Measurements from ENCODE around the gene PTPN3. TPM values are rescaled to one million over a fixed set of nuclear protein-coding genes. Genes with fewer than 3 reads are reported as not detected.

Gene PTPN3
- total and polyA plus RNA-seq, 9 of the 15 experiments (the other 6 are each of a cell fraction or from before 2014, with no cell fraction given) = 0.02 TPM; not detected in 8

DNA sequence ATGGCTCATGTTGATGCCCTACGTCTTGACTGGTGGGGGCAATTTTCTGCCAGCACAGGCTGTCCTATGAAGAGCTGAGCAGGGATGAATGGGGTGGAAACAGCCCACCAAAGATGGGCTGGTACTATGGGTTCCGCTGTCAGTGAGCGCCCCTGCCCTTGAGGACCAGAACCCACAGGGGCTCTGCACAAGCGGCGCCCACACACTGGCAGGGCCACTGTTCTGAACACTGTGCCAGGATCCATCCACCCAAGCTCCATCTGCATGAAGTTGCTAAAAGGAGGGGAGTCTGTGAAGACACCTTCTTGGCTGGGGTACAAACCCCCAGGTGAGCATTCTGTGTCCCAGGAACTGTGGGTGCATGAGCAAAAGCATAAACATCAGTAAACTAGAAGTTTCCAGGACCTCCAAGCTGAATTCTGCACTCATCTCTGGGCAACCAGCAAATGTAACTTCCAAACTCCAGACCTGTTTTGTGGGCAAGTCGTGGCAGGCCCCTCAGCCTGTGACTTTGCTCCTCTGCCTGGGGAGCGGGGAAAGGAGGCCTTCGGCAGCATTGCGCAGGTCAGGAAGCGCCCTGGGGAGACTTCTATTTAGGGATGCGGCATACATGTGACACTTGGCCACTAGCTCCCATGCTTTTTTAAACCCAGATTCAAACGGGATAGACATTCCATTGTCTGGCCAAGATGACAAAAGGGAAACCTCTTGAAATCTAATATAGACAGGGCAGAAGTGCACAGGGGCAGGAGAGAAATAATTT lies 48.9 kb downstream of the PTPN3 start:
- Histone ChIP-seq H3K4me3 (no peak overlapping the region), H3K9ac (ENCODE audit: insufficient read depth in 1 of 2, low read depth in 2 of 2, low read length in 2 of 2) (no peak overlapping the region), H3K27me3 (ENCODE audit: control insufficient read depth in 2 of 2, insufficient read depth in 2 of 2, low read length in 2 of 2) (peaks cover 10 to 35% of the 10 kb centered on the region in 2 experiments; a peak in 4 of 5 replicates), H3K27ac (ENCODE audit: extremely low read depth, low read depth, low read length) (no peak overlapping the region), H3K4me1 (replicated peaks in 1 of 2; ENCODE audit: control insufficient read depth in 2 of 2, insufficient read depth in 2 of 2, low read length in 2 of 2) (no peaks in the 10 kb centered on the region), H3K9me1 (ENCODE audit: control insufficient read depth, insufficient read depth, low read length) (no peaks in the 10 kb centered on the region), H2AFZ (ENCODE audit: low read depth, low read length) (no peak overlapping the region), H3K4me2 (ENCODE audit: insufficient read depth, low read length) (no peak overlapping the region), H4K20me1 (replicated peaks; ENCODE audit: control insufficient read depth, insufficient read depth, low read length) (no peaks in the 10 kb centered on the region), H3K9me3 (replicated peaks; ENCODE audit: control insufficient read depth, insufficient read depth, low read depth, low read length) (no peaks in the 10 kb centered on the region), H3K79me2 (ENCODE audit: control insufficient read depth, insufficient read depth, low read length) (no peaks in the 10 kb centered on the region), H3K36me3 (ENCODE audit: control insufficient read depth, insufficient read depth, low read length) (no peaks in the 10 kb centered on the region)
- in situ Hi-C loops (cut with MboI) (no loop called here), intact Hi-C loops (cut with micrococcal nuclease) (no loop called here)
- FAIRE-seq (no peak), DNase-seq (ENCODE audit: extremely low read depth in 1 of 4, low spot score in 3 of 4) (no peak), ATAC-seq (no peak)
- no TSS peak for BruUV-seq (replicated peaks)
- CTCF ChIA-PET (ENCODE audit: low intra/inter-chr PET ratio) = interaction anchor here (0.5 kb wide), 1 partner anchor 8 kb away, joined by 3 read pairs; no protein-coding TSS in a partner anchor
- TF ChIP-seq, protein P1, sequence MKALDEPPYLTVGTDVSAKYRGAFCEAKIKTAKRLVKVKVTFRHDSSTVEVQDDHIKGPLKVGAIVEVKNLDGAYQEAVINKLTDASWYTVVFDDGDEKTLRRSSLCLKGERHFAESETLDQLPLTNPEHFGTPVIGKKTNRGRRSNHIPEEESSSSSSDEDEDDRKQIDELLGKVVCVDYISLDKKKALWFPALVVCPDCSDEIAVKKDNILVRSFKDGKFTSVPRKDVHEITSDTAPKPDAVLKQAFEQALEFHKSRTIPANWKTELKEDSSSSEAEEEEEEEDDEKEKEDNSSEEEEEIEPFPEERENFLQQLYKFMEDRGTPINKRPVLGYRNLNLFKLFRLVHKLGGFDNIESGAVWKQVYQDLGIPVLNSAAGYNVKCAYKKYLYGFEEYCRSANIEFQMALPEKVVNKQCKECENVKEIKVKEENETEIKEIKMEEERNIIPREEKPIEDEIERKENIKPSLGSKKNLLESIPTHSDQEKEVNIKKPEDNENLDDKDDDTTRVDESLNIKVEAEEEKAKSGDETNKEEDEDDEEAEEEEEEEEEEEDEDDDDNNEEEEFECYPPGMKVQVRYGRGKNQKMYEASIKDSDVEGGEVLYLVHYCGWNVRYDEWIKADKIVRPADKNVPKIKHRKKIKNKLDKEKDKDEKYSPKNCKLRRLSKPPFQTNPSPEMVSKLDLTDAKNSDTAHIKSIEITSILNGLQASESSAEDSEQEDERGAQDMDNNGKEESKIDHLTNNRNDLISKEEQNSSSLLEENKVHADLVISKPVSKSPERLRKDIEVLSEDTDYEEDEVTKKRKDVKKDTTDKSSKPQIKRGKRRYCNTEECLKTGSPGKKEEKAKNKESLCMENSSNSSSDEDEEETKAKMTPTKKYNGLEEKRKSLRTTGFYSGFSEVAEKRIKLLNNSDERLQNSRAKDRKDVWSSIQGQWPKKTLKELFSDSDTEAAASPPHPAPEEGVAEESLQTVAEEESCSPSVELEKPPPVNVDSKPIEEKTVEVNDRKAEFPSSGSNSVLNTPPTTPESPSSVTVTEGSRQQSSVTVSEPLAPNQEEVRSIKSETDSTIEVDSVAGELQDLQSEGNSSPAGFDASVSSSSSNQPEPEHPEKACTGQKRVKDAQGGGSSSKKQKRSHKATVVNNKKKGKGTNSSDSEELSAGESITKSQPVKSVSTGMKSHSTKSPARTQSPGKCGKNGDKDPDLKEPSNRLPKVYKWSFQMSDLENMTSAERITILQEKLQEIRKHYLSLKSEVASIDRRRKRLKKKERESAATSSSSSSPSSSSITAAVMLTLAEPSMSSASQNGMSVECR (CRISPR knock-in tag; IDR thresholded peaks at IDR 0.05) = no peak
- TF ChIP-seq NBN (IDR thresholded peaks at IDR 0.05; ENCODE audit: low read depth) = no peak
- TF ChIP-seq SIRT6 (IDR thresholded peaks at IDR 0.05; ENCODE audit: low read depth, low read length) = no peak
- no peak for TF ChIP-seq GATAD2A (IDR thresholded peaks at IDR 0.05)
- POLR2A ChIA-PET = no interaction called here
- WGBS (ENCODE audit: insufficient coverage, low coverage, missing lambda C conversion rate) = under 1% methylated on average over 12 of the region's 12 CpGs
